SK-N-MC (cell line): ENCODE measurements around the gene ATP13A1.
A peak's percentile ranks its signal among the peaks of the same experiment; 100 is the strongest.

Experiments used
- DNase-seq: peaks from one replicate; pipeline ENCODE4 v3.0.0-alpha.2; 2011; ENCODE audit warnings: low read depth, low spot score
- H3K27ac ChIP-seq: fragments of 200-600 bp; sonication (generic); 2 replicates; pipeline ENCODE4 v1.5.1; 2016; ENCODE audit warnings: mixed run types
- H3K36me3 ChIP-seq: fragments of 200-600 bp; sonication (generic); 2 replicates; pipeline ENCODE4 v1.6.1; 2017; ENCODE audit warnings: antibody characterized with exemption, low read length, mixed read lengths; ENCODE audit not compliant: insufficient read depth
- H3K4me3 ChIP-seq: fragments of 200-600 bp; sonication (generic); 2 replicates; pipeline ENCODE4 v1.5.1; 2016
- H3K9ac ChIP-seq: fragments of 200-600 bp; sonication (generic); 2 replicates; pipeline ENCODE4 v1.8.0; 2017; ENCODE audit warnings: mixed run types, mixed read lengths; ENCODE audit not compliant: insufficient read length
- H3K9me3 ChIP-seq: fragments of 200-600 bp; sonication (generic); 2 replicates; pipeline ENCODE4 v1.6.1; 2017; ENCODE audit warnings: low read depth, mild to moderate bottlenecking, antibody characterized with exemption, low read length, moderate library complexity, mixed read lengths
- EZH2 ChIP-seq: fragments of 200-600 bp; sonication (generic); IDR thresholded peaks from one replicate; pipeline ENCODE4 v1.6.1; 2017; ENCODE audit warnings: antibody characterized with exemption
- FOXP2 ChIP-seq: optimal IDR thresholded peaks from 2 replicates; pipeline ENCODE3; 2011; ENCODE audit warnings: mild to moderate bottlenecking, moderate library complexity; ENCODE audit not compliant: insufficient read depth; ENCODE audit errors: extremely low read length, control extremely low read depth
- POLR2AphosphoS5 ChIP-seq: IDR thresholded peaks from 2 replicates; pipeline ENCODE4 v1.6.1; 2012; ENCODE audit warnings: mild to moderate bottlenecking, low read depth, low read length, borderline replicate concordance

Gene ATP13A1

DNA sequence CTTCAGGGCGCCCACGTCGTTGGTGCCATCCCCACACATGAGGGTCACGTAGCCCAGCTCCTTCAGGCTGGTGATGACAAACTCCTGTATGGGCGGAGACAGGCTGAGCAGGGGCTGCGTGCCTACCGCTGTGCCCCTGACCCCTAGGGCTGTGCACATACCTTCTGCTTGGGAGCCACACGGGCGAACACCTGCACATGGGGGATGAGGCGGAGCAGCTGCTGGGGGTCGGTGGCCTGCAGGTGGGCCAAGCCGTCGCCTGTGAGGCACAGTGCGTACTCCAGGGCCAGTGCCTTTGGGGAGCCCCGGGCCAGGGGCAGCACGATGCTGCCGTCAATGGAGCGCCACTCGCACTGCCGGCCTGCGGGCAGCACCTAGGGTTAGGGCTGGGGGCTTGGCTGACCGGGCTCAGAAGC is 13.9 kb downstream of the ATP13A1 start:
- Histone ChIP-seq H3K27ac (no peak overlapping the region), H3K9ac (no peak overlapping the region), H3K4me3 (no peak overlapping the region), H3K36me3 (peaks cover 67% of the 10 kb centered on the region; the same call in 1 of the 2 replicates), H3K9me3 (no peaks in the 10 kb centered on the region)
- TF ChIP-seq POLR2AphosphoS5 (no peak), EZH2 (no peak), FOXP2 (no peak)
- DNase-seq, result no peak

DNA sequence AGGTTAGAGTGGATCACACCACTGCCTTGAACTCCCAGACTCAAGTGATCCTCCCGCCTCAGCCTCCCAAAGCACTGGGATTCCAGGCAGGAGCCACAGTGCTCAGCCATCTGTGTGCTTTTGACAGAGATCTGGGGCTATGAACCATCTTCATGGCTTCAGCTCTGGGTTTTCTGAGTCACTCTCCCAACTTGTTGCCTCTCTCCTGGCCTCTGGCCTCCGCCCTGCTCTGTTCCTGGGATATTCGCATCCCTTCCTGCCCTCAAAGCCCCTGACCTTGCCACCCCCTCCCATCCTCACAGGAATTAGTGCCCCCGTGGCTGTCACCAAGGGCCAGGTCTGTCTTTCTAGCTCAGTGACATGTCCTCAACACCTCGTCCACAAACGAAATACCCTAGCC is 14.3 kb downstream of the ATP13A1 start:
- Histone ChIP-seq H3K27ac (no peak overlapping the region), H3K9me3 (no peaks in the 10 kb centered on the region), H3K4me3 (no peak overlapping the region), H3K9ac (no peak overlapping the region), H3K36me3 (peaks cover 62% of the 10 kb centered on the region; the same call in 1 of the 2 replicates)
- DNase-seq, result no peak
- TF ChIP-seq EZH2 (no peak), FOXP2 (no peak), POLR2AphosphoS5 (no peak)

DNA sequence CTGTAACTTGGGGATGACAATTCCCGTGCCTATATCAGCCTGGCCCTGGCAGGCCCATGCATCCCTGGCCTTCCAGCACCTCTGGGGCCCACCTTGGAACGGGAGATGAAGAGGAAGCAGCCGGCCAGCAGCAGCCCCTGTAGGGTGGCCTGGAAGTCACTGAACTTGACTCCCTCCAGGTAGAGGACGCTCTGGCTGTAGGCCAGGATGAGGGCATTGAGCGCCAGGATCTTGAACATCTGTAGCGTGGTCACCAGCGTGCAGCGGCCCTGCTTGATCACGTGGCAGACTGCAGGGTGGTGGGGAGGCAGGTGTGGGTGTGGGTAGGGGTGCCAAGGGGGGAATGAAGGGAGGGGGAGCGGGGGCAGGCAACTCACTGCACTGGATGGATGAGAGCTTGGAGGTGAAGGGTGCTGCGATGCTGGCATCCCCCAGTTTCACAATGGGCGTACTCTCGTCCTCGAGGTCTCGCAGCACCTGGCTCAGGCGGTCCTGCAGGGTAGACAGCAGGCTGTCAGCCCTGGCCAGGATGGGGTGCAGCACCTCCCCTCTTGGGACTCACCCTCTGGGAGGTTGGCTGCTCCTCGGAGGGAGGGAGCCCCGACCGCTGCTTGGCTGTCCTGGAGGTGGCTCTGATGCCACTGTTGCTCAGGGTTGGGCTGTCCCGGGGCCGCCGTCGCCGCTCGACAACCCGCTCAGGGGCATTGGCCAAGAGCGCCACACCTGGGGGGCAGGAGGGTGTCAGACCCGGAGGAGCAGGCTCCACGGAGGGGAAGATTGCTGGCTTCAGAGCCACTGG is 16.2 kb downstream of the ATP13A1 start:
- no peaks in the 10 kb centered on the region for H3K9me3 ChIP-seq
- TF ChIP-seq EZH2 (no peak), POLR2AphosphoS5 (no peak), FOXP2 (no peak)
- DNase-seq, result no peak
- H3K4me3 ChIP-seq, result no peak overlapping the region
- H3K27ac ChIP-seq, result no peak overlapping the region
- peaks cover 45% of the 10 kb centered on the region; the same call in 1 of the 2 replicates for H3K36me3 ChIP-seq
- H3K9ac ChIP-seq, result no peak overlapping the region

DNA sequence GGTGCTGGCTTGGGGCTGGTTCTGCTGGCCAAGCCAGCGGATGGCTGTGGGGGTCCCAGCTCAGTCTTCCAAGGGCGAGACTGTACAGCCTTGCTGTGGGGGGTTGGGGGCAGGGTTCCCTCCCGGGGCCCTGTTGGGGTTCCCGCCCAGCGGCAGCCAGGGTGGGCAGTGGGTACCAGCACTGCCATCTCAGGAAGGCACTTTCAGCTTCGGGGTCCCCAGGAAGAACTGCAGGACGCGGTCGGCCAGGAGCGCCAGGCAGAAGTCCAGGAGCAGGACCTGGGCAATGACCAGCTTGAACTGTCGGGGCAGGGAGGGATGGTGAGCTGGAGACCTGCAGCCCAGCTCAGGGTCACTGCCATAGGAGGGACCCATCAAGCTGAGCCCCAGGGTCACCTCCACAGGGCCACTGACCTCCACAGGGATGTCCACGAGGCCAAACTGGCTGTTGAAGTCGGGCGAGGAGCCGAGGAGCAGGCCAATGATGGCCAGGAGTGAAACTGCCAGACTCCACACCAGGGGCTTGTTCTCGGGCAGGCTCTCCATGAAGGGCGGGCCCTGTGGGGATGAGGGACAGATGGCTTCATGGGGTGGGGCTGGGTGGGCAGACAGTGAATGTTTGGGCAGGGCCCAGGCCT is 18.1 kb downstream of the ATP13A1 start:
- Histone ChIP-seq H3K9me3 (no peaks in the 10 kb centered on the region), H3K27ac (no peak overlapping the region), H3K9ac (no peak overlapping the region), H3K36me3 (peaks cover 28% of the 10 kb centered on the region; the same call in 1 of the 2 replicates), H3K4me3 (no peak overlapping the region)
- DNase-seq, result no peak
- TF ChIP-seq FOXP2 (no peak), POLR2AphosphoS5 (no peak), EZH2 (no peak)

DNA sequence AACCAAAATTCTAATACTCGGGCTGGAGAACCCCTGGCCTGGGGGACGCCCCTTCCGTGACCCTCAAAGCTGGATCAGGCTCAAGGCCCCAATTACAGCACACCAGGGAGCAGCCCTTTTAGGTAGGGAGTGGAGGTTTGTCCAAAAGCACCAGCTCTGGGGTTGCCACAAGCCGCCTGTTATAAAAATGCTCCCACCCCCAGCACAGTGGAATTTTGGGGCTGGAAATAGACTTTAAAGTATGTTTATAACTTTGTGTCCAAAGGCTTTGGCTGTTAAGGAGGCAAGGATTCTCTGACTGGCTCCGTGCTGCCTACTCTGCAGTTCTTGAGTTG is 19.5 kb downstream of the ATP13A1 start:
- Histone ChIP-seq H3K27ac (no peak overlapping the region), H3K36me3 (peaks cover 22% of the 10 kb centered on the region; the same call in 1 of the 2 replicates), H3K9ac (no peak overlapping the region), H3K9me3 (no peaks in the 10 kb centered on the region), H3K4me3 (peak overlapping the region; percentile 99)
- TF ChIP-seq FOXP2, result no peak
- TF ChIP-seq EZH2, result no peak
- no peak for TF ChIP-seq POLR2AphosphoS5
- no peak for DNase-seq

DNA sequence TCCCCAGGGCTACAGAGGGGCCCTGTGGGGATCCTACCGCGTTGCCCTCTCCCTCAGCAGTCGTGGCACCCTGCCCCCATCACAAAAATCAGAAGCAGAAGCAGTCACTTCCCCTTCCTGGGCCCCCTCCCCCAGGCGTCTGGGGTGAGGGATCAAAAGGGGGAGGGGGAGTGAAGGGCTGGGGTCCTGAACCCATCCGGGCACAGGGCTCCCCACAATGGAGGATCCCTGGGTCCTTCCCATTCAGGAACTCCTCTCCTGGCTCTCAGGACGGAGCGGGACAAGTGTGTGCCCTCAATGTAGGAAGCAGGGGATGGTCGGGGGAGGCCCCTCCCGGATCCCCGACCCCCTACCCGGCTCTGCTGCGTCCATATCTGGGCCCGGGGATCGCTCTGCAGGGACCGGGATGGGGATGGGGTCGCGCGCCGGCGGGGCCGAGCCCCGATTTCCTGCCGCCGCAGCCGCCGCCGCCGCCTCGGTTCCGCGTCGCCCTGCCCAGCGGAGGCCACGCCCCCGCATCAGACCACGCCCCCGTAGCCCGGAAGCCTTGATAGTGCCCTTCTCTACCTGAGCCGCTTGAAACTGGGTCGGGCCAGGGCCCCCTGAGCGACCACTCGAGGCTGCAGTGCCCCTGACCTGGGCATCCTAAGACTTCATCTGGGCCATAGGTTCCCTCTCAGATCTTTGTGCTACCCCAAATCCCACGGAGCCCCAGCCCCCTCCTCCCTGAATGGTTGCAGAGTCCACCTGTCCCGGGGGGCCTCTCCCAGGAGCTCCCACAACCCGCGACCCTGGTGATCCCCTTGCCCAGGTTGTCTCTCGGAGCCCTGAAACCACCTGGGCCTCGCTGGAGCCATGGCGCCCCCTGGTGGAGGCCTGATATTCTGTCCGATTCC is 20.1 kb downstream of the ATP13A1 start, which contains the start of gene GMIP:
GMIP (minus strand) TSS at position 500 of the 896 bp plus-strand sequence; CDS start at position 372, 128 bp downstream.
- Histone ChIP-seq H3K9me3 (no peaks in the 10 kb centered on the region), H3K27ac (no peak within 1 kb of the TSS), H3K36me3 (peaks cover 22% of the 10 kb centered on the region; the same call in 1 of the 2 replicates), H3K9ac (peak within 1 kb of the TSS; percentile 82), H3K4me3 (peak within 1 kb of the TSS; percentile 99)
- no peak for DNase-seq
- TF ChIP-seq POLR2AphosphoS5, result no peak; the same call in 1 of the 2 replicates
- no peak for TF ChIP-seq FOXP2
- TF ChIP-seq EZH2, result no peak

DNA sequence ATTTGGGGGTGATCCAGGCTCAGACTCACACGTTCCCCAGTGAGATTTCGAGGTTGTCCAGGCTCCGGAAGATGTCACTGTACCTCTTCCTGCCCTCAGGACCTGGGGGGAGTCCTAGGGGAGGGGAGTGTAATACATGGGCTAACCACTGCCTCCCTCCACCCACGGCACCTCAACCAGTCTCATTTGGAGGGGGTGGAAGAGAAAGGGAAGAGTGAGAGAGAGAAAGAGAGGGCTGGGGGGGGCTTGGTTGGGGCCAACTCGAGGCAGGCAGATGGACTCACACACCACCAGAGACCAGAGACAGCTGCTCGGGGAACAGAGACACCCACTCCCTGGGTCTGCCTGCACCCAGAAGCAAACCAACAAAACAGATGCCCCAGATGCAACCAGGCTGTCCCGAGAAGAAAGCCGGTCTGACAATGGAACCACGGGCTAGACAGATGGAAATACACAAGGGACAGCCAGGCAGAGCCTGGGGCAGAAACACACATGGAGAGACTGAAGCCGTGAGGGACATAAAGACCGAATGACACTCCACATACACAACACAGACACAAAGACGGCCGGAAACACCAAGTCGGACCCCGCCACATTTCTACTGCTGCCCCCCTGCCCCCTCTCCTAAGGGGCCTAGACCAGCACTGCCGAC is 20.8 kb downstream of the ATP13A1 start:
- Histone ChIP-seq H3K9ac (peak overlapping the region; percentile 82), H3K9me3 (no peaks in the 10 kb centered on the region), H3K36me3 (peaks cover 21% of the 10 kb centered on the region; the same call in 1 of the 2 replicates), H3K27ac (no peak overlapping the region), H3K4me3 (peak overlapping the region; percentile 99)
- DNase-seq, result no peak
- TF ChIP-seq FOXP2 (no peak), EZH2 (no peak), POLR2AphosphoS5 (no peak)
